GM12801 (cell line): ENCODE results near the gene ITGAD.

Experiments
- CTCF ChIP-seq: IDR thresholded peaks from one replicate; pipeline ENCODE4 v1.5.1; 2011; ENCODE audit warnings: control low read depth; ENCODE audit not compliant: insufficient read length; ENCODE audit errors: extremely low read depth

The ITGAD gene

DNA sequence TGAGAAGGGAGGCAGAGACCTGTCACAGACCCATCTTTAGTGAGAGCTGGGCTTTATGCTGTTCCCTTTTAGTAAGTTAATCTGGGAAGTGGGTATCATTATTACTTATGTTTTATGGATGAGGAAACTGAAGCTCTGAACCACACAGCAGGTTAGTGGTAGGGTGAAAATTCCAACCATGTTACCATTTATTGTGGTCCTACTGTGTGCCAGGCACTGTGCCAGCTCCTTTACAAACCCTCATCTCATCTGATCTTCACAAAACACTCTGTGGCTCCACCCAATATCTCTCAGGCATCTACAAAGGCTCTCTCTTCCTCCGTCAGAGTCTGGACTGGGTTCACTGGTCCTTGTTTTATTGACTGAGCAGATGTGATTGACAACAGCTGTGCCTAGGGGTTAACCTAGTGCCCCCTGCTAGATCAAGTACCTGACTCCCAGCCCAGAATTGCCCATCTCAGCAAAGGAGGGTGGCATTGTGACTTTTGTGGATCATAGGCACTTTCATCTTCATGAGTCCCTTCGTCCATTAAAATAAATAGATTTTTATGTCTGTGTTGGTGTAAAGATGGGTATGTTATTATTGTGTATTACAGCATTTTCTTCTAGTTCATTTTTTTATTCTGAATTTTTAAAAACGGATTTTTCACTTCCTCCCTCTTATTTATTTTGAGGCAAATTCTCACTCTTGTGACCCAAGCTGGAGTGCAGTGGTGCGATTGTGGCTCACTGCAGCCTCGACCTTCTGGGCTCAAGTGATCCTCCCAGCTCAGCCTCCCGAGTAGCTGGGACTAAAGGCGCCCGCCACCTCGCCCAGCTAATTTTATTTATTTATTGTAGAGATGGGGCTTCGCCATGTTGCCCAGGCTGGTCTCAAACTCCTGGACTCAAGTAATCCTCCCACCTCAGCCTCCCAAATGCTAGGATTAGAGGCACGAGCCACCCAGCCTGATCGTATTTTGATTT lies 81.9 kb downstream of the ITGAD start:
- no peak for TF ChIP-seq CTCF

DNA sequence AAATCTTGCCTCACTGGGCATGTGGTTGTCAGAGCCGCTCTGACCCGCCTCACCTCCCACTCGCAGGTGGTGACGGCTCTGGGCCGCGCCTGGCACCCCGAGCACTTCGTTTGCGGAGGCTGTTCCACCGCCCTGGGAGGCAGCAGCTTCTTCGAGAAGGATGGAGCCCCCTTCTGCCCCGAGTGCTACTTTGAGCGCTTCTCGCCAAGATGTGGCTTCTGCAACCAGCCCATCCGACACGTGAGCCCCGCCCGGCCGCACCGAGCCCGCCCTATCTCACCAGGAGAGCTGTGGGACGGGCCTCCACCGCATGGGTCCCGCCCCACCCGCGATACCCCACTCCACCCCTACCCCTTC lies 82.8 kb downstream of the ITGAD start:
- no peak for TF ChIP-seq CTCF
